ENCODE results near the gene AXIN1. TPM values are rescaled to one million over a fixed set of nuclear protein-coding genes. Genes with fewer than 3 reads are reported as not detected.

AXIN1 gene
- total and polyA plus RNA-seq, 8 donors, result 8.0 to 13.6 (median 10.8) TPM

DNA sequence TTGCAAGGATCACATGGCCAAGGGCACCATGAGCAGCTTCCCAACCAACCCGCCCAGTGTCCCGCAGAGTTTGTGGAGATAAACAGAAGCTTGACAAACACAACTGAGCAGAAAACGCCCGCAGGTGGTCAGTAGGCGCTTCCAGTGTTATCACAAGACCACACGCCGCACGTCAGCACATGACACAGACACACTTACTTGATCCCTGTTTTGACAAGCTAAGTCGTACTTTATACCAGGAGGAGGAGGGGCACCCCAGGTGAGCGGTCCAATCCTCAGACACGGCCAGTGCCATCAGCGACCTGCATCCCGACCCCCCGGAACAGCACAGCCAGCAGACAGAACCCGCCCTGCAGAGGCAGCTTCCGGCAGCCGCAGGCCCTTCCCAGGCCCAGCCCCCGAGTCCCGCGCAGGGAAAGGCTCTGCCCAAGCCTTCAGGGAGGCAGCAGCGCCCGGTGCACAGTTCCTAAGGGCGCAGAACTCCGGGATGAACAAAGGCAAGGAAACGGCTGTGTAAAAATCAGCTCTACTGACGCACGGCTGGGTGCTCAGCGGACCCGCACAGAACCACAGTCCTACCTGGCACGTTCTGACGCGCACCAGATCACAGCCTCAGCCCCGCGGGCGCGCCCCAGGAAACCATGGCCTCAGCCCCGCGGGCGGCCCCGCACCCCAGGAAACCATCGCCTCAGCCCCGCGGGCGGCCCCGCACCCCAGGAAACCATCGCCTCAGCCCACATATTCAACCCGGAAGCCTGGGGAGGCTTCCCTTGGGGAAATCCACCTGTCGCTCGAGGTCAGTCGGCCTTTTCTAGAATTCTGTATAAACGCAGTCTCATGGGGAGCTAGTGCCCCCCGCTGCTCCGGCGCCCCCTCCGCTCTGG, 27.8 kb downstream of the AXIN1 start:
- FAIRE-seq, result no peak
- no peaks in the 10 kb centered on the region for H3K36me3 ChIP-seq
- H3K4me3 ChIP-seq, result no peak overlapping the region
- H3K27me3 ChIP-seq, result no peaks in the 10 kb centered on the region
- no peak for TF ChIP-seq CTCF (IDR thresholded peaks at IDR 0.05)
- H3K4me1 ChIP-seq, result peaks cover 0 to 8% (median 0%) of the 10 kb centered on the region in 3 donors
- 82 to 84% methylated on average over 54 to 55 of the region's 55 CpGs for whole genome bisulfite sequencing, 2 donors
- no peak for DNase-seq
- no peak for ATAC-seq
- no peak overlapping the region for H3K27ac ChIP-seq
- intact Hi-C loops (cut with DNase I), result no loop called here
- H3K9me3 ChIP-seq, result no peaks in the 10 kb centered on the region

- Histone ChIP-seq H3K36me3 (no peaks in the 10 kb centered on the region), H3K4me1 (peaks cover 0 to 8% (median 0%) of the 10 kb centered on the region in 3 donors), H3K27ac (no peak overlapping the region), H3K9me3 (no peaks in the 10 kb centered on the region), H3K4me3 (no peak overlapping the region), H3K27me3 (no peaks in the 10 kb centered on the region)
- no peak for DNase-seq
- no peak for TF ChIP-seq CTCF (IDR thresholded peaks at IDR 0.05)
- intact Hi-C loops (cut with DNase I), result no loop called here
- no peak for ATAC-seq
- 88 to 90% methylated on average over 17 of the region's 17 CpGs for WGBS, 2 donors
- no peak for FAIRE-seq
Measured at GRCh38 chr16:324201-324450, 28.4 kb downstream of the AXIN1 start.

DNA sequence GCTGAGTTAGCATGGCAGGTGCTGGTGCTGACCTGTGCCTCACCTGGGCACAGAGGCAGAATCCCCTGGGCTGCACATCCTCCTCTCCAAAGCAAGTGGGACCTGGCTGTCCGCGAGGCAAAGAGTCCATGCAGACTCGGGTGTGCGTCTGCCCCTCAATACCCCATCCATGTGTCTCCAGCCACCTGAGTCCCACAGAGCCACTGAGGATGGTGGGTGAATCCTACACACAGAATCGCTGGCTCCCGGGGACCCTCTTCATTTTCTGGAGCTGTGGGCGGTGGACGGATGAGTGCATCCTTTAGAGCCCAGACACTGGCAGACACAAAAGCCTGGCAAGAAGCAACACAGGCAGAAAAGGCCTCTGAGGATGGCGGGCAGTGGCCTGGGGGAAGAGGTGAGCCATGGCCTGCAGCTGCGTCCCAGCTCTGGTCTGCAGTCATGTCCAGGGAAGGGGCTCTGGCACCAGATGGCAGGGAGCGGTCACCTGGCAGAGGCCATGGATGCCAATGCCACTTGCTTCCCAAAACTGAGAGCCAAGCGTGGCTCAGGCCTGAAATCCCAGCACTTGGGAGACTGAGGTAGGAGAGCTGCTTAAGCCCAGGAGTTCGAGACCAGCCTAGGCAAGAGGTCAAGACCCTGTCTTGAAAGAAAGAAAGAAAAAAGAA, 29.9 kb downstream of the AXIN1 start:
- no peaks in the 10 kb centered on the region for H3K9me3 ChIP-seq
- no peak overlapping the region for H3K27ac ChIP-seq
- intact Hi-C loops (cut with DNase I), result no loop called here
- FAIRE-seq, result no peak
- no peak for DNase-seq
- ATAC-seq, result no peak
- 91 to 94% methylated on average over 13 of the region's 13 CpGs for WGBS, 2 donors
- H3K36me3 ChIP-seq, result peaks cover 0 to 5% (median 0%) of the 10 kb centered on the region in 3 donors
- no peaks in the 10 kb centered on the region for H3K27me3 ChIP-seq
- H3K4me3 ChIP-seq, result no peak overlapping the region
- H3K4me1 ChIP-seq, result peaks cover 0 to 3% (median 0%) of the 10 kb centered on the region in 3 donors
- no peak for TF ChIP-seq CTCF (IDR thresholded peaks at IDR 0.05)

- 69 to 70% methylated on average over 9 of the region's 9 CpGs for WGBS, 2 donors
Measured at GRCh38 chr16:321532-321931, 31.0 kb downstream of the AXIN1 start.

More at GRCh38 chr16:321532-321931, 31.0 kb downstream of the AXIN1 start:
- H3K9me3 ChIP-seq, result no peaks in the 10 kb centered on the region
- ATAC-seq, result no peak
- no peak for DNase-seq
- no peak for TF ChIP-seq CTCF (IDR thresholded peaks at IDR 0.05)
- no peak for FAIRE-seq
- no peaks in the 10 kb centered on the region for H3K4me1 ChIP-seq
- no peak overlapping the region for H3K27ac ChIP-seq
- H3K36me3 ChIP-seq, result peaks cover 0 to 5% (median 0%) of the 10 kb centered on the region in 3 donors
- intact Hi-C loops (cut with DNase I), result no loop called here
- no peaks in the 10 kb centered on the region for H3K27me3 ChIP-seq
- H3K4me3 ChIP-seq, result no peak overlapping the region

Measured in pancreas (tissue), 10 donors.